Measurements from ENCODE around the gene CAPN2.

- TF ChIP-seq, protein P1, sequence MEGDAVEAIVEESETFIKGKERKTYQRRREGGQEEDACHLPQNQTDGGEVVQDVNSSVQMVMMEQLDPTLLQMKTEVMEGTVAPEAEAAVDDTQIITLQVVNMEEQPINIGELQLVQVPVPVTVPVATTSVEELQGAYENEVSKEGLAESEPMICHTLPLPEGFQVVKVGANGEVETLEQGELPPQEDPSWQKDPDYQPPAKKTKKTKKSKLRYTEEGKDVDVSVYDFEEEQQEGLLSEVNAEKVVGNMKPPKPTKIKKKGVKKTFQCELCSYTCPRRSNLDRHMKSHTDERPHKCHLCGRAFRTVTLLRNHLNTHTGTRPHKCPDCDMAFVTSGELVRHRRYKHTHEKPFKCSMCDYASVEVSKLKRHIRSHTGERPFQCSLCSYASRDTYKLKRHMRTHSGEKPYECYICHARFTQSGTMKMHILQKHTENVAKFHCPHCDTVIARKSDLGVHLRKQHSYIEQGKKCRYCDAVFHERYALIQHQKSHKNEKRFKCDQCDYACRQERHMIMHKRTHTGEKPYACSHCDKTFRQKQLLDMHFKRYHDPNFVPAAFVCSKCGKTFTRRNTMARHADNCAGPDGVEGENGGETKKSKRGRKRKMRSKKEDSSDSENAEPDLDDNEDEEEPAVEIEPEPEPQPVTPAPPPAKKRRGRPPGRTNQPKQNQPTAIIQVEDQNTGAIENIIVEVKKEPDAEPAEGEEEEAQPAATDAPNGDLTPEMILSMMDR (IDR thresholded peaks at IDR 0.05; ENCODE audit: insufficient read depth, low read length): no peak
- TF ChIP-seq POLR2AphosphoS5 (IDR thresholded peaks at IDR 0.05; ENCODE audit: low read depth): no peak
- TF ChIP-seq REST (IDR thresholded peaks at IDR 0.05; ENCODE audit: insufficient replicate concordance, low read depth): no peak
- TF ChIP-seq GABPA (IDR thresholded peaks at IDR 0.05; ENCODE audit: low read depth): no peak
These were observed 29.5 kb downstream of the CAPN2 start for GRCh38 chr1:223741861-223742260.
